ENCODE results near the gene SLX4. TPM values are rescaled to one million over a fixed set of nuclear protein-coding genes. Genes with fewer than 3 reads are reported as not detected.

SLX4 gene
- total and polyA plus RNA-seq, 4 donors, result 0.50 to 5.0 (median 4.5) TPM

- no peak for ATAC-seq (ENCODE audit: low FRiP score)
- no peaks in the 10 kb centered on the region for H3K4me1 ChIP-seq (ENCODE audit: control insufficient read depth in 1 of 2, insufficient read depth in 2 of 2, low read length in 2 of 2)
- no peaks in the 10 kb centered on the region for H3K27me3 ChIP-seq (ENCODE audit: control insufficient read depth in 1 of 2, insufficient read depth in 2 of 2, low read length in 1 of 2)
- no peaks in the 10 kb centered on the region for H3K9me3 ChIP-seq (ENCODE audit: control insufficient read depth, low read length)
- 94 to 95% methylated on average over 10 of the region's 10 CpGs for WGBS, 2 donors
- no peak overlapping the region for H3K27ac ChIP-seq (ENCODE audit: low read depth in 1 of 2, low read length in 2 of 2)
- intact Hi-C loops (cut with DNase I), result no loop called here
- no peaks in the 10 kb centered on the region for H3K36me3 ChIP-seq (ENCODE audit: control insufficient read depth in 1 of 2, insufficient read depth in 2 of 2, low read length in 1 of 2)
- DNase-seq, result peak in 1 of 2 donors; percentile 64
- H3K4me3 ChIP-seq (ENCODE audit: low read length in 2 of 2), result no peak overlapping the region
These were observed 14.2 kb downstream of the SLX4 start for GRCh38 chr16:3597226-3597625.

DNA sequence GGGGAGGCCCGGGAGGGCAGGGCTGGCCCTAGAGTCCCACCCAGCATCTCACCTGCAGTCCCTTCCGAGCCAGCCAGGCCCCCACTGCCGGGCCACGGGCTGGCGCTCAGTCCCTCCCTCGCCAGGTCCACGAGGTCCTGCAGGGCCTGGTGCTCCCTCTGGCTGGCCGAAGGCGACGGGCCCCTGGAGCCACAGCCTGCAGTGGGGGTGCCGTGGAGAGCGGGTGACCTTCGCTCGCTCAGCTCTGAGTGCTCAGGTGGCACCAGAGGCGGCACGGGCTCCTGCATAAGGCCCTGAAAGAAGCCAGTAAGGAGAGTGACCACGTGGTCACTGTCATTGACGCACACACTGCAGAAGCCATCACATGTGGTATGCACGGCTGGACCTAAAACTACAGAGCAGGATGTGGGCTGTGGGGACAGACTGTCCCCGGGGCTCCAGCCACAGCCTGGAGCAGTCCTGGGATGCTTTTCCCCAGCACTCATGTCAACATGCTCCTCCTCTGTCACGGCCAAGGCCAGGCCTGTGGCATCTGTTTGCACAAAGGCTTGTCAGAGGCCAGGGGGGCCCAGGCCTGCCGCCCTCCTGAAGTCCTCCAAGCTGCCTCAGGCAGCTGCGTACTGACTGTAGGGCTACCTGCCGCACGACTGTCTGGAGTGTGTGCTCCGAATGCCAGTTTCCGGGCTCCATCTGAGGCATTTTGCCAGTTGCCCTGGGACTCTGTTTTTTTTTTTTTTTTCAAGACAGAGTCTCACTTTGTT is 15.1 kb downstream of the SLX4 start:
- H3K36me3 ChIP-seq (ENCODE audit: control insufficient read depth in 1 of 2, insufficient read depth in 2 of 2, low read length in 1 of 2), result no peaks in the 10 kb centered on the region
- intact Hi-C loops (cut with DNase I), result no loop called here

DNA sequence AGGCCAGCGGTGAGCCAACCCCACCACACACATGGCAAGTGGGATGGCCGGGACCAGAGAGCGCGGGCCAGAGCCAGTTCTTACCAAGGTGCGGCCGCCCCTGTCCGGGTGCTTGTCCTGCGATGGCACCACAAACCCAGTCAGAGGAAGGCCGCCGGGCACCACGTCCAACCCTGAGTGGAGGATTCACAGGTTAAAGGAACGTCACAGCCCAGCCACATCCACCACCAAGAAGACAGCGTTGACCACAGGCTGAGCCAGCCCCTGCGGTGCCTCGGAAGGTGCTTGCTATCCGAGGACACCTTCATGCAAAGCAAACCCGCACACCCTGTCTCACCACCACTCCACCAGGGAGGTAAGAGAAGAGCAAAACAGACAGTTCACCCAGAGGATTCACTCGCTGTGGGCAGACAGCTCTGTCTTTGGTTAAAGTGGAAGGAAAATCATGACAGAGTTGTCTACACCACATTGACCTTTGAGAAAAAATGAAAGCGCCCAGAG is 15.8 kb downstream of the SLX4 start:
- H3K9me3 ChIP-seq (ENCODE audit: control insufficient read depth, low read length), result no peaks in the 10 kb centered on the region
- H3K4me1 ChIP-seq (ENCODE audit: control insufficient read depth in 1 of 2, insufficient read depth in 2 of 2, low read length in 2 of 2), result no peaks in the 10 kb centered on the region
- H3K27me3 ChIP-seq (ENCODE audit: control insufficient read depth in 1 of 2, insufficient read depth in 2 of 2, low read length in 1 of 2), result no peaks in the 10 kb centered on the region
- peak in 1 of 2 donors; percentile 75 for DNase-seq
- ATAC-seq (ENCODE audit: low FRiP score), result no peak
- peaks cover 0 to 2% of the 10 kb centered on the region in 2 donors for H3K36me3 ChIP-seq (ENCODE audit: control insufficient read depth in 1 of 2, insufficient read depth in 2 of 2, low read length in 1 of 2)
- no peak overlapping the region for H3K4me3 ChIP-seq (ENCODE audit: low read length in 2 of 2)
- H3K27ac ChIP-seq (ENCODE audit: low read depth in 1 of 2, low read length in 2 of 2), result no peak overlapping the region
- WGBS, 2 donors, result 95 to 97% methylated on average over 19 of the region's 19 CpGs
- intact Hi-C loops (cut with DNase I), result no loop called here

More for the DNA sequence above, 15.1 kb downstream of the SLX4 start:
- H3K4me3 ChIP-seq (ENCODE audit: low read length in 2 of 2), result no peak overlapping the region
- ATAC-seq (ENCODE audit: low FRiP score), result no peak
- H3K27ac ChIP-seq (ENCODE audit: low read depth in 1 of 2, low read length in 2 of 2), result no peak overlapping the region
- DNase-seq, result peak in 1 of 2 donors; percentile 57
- no peaks in the 10 kb centered on the region for H3K27me3 ChIP-seq (ENCODE audit: control insufficient read depth in 1 of 2, insufficient read depth in 2 of 2, low read length in 1 of 2)
- 94 to 95% methylated on average over 27 of the region's 27 CpGs for WGBS, 2 donors
- H3K9me3 ChIP-seq (ENCODE audit: control insufficient read depth, low read length), result no peaks in the 10 kb centered on the region
- no peaks in the 10 kb centered on the region for H3K4me1 ChIP-seq (ENCODE audit: control insufficient read depth in 1 of 2, insufficient read depth in 2 of 2, low read length in 2 of 2)

DNA sequence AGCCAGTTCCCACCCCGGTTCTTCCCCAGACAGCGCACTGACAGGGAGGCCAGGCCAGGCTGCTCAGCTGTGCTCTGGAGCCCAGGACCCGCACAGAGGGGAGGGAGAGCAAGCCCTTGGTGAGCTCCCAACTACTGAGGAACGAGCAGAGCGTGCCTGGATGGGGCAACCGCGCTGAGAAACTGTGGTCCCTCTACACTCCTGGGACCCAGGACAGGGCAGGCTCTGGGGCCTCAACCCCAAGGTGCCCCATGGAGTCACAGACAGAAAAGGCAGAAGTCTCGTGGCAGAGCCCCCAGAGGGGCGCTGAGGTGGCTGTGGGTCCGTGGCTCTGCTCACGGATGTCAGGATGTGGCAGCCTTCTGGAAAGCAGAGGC is 16.3 kb downstream of the SLX4 start:
- no peak overlapping the region for H3K4me3 ChIP-seq (ENCODE audit: low read length in 2 of 2)

DNA sequence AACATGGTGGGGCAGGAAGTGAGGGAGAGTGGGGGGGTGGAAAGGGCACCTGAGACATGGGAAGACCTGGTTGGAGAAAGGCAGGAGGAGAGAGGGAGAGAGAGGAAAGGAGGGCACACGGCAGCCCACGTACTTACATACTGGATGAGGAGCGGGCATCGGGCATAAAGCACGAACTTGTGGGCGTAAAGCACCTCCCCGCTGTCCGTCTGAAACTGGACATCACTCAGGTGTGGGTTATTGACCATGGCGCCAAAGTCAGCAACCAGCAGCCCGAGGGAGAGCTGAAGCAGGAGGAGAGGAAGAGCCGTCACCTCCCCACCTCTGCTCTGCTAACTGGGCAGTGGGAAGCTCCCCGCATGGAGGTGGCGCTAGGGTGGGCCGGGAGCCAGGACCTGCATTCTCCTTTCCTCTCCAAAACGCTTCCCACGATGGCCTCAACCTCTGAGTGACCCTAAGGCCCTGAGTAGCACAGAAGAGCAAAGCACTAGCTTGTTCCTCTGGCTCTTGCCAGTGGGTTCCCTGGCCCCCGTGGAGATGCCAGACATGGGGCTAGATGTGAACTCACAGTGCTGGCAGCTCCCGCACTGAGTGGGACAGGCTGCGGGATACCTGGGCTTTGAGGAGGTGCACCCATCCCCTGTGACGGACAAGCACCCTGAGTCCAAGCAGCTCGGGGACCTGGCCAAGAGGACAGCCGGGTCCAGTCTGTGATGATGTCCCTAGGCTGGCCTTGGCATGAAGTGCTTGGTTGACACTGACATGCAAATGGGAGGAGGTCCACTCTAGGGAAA is 16.9 kb downstream of the SLX4 start:
- H3K4me3 ChIP-seq (ENCODE audit: low read length in 2 of 2), result no peak overlapping the region
- DNase-seq (peak in 1 of 2 donors; percentile 52), ATAC-seq (ENCODE audit: low FRiP score) (no peak)
- H3K9me3 ChIP-seq (ENCODE audit: control insufficient read depth, low read length), result no peaks in the 10 kb centered on the region
- WGBS, 2 donors, result 93 to 96% methylated on average over 22 of the region's 22 CpGs
- no peaks in the 10 kb centered on the region for H3K4me1 ChIP-seq (ENCODE audit: control insufficient read depth in 1 of 2, insufficient read depth in 2 of 2, low read length in 2 of 2)
- intact Hi-C loops (cut with DNase I), result no loop called here
- H3K27ac ChIP-seq (ENCODE audit: low read depth in 1 of 2, low read length in 2 of 2), result no peak overlapping the region
- H3K36me3 ChIP-seq (ENCODE audit: control insufficient read depth in 1 of 2, insufficient read depth in 2 of 2, low read length in 1 of 2), result peaks cover 0 to 2% of the 10 kb centered on the region in 2 donors
- H3K27me3 ChIP-seq (ENCODE audit: control insufficient read depth in 1 of 2, insufficient read depth in 2 of 2, low read length in 1 of 2), result no peaks in the 10 kb centered on the region

More for the DNA sequence above, 16.3 kb downstream of the SLX4 start:
- Histone ChIP-seq H3K36me3 (ENCODE audit: control insufficient read depth in 1 of 2, insufficient read depth in 2 of 2, low read length in 1 of 2) (peaks cover 0 to 2% of the 10 kb centered on the region in 2 donors), H3K27ac (ENCODE audit: low read depth in 1 of 2, low read length in 2 of 2) (no peak overlapping the region), H3K4me1 (ENCODE audit: control insufficient read depth in 1 of 2, insufficient read depth in 2 of 2, low read length in 2 of 2) (no peaks in the 10 kb centered on the region), H3K9me3 (ENCODE audit: control insufficient read depth, low read length) (no peaks in the 10 kb centered on the region), H3K27me3 (ENCODE audit: control insufficient read depth in 1 of 2, insufficient read depth in 2 of 2, low read length in 1 of 2) (no peaks in the 10 kb centered on the region)
- intact Hi-C loops (cut with DNase I), result no loop called here
- ATAC-seq (ENCODE audit: low FRiP score) (no peak), DNase-seq (no peak)
- WGBS, 2 donors, result 90 to 97% methylated on average over 11 of the region's 11 CpGs

DNA sequence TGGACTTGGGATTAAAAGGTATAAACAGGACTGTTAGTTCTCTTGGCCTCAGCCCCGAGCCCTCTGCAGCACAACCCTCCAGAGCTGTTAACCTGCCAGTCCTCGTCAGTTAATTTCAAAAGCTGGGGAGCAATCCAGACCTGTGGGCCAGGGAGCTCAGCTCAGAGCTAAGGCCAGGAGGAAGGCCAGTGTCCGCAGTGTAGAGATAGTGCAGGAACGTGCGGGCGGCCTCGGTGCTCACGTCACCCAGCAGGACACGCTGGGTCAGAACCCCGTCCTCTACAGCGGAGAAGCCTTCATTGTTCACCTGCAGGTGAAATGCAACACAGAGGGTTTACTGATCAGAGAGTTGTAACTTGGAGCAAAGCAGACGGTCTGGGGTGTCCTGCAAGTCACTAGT is 18.8 kb downstream of the SLX4 start:
- H3K27me3 ChIP-seq (ENCODE audit: control insufficient read depth in 1 of 2, insufficient read depth in 2 of 2, low read length in 1 of 2), result no peaks in the 10 kb centered on the region
- no peak for DNase-seq
- H3K9me3 ChIP-seq (ENCODE audit: control insufficient read depth, low read length), result no peaks in the 10 kb centered on the region
- no peak for ATAC-seq (ENCODE audit: low FRiP score)
- intact Hi-C loops (cut with DNase I), result no loop called here
- H3K36me3 ChIP-seq (ENCODE audit: control insufficient read depth in 1 of 2, insufficient read depth in 2 of 2, low read length in 1 of 2), result peaks cover 0 to 2% of the 10 kb centered on the region in 2 donors
- WGBS, 2 donors, result 96 to 97% methylated on average over 12 of the region's 12 CpGs
- no peaks in the 10 kb centered on the region for H3K4me1 ChIP-seq (ENCODE audit: control insufficient read depth in 1 of 2, insufficient read depth in 2 of 2, low read length in 2 of 2)
- H3K4me3 ChIP-seq (ENCODE audit: low read length in 2 of 2), result no peak overlapping the region
- no peak overlapping the region for H3K27ac ChIP-seq (ENCODE audit: low read depth in 1 of 2, low read length in 2 of 2)

- Histone ChIP-seq H3K27ac (ENCODE audit: low read depth in 1 of 2, low read length in 2 of 2) (no peak overlapping the region), H3K9me3 (ENCODE audit: control insufficient read depth, low read length) (no peaks in the 10 kb centered on the region), H3K27me3 (ENCODE audit: control insufficient read depth in 1 of 2, insufficient read depth in 2 of 2, low read length in 1 of 2) (no peaks in the 10 kb centered on the region), H3K36me3 (ENCODE audit: control insufficient read depth in 1 of 2, insufficient read depth in 2 of 2, low read length in 1 of 2) (peaks cover 0 to 2% of the 10 kb centered on the region in 2 donors), H3K4me3 (ENCODE audit: low read length in 2 of 2) (no peak overlapping the region), H3K4me1 (ENCODE audit: control insufficient read depth in 1 of 2, insufficient read depth in 2 of 2, low read length in 2 of 2) (no peaks in the 10 kb centered on the region)
- ATAC-seq (ENCODE audit: low FRiP score) (no peak), DNase-seq (no peak)
- 95 to 98% methylated on average over 6 of the region's 6 CpGs for WGBS, 2 donors
- intact Hi-C loops (cut with DNase I), result no loop called here
These were observed 19.4 kb downstream of the SLX4 start for GRCh38 chr16:3591991-3592390.

GRCh38 chr16:3591436-3591803 is 20.0 kb downstream of the SLX4 start:
- Histone ChIP-seq H3K4me3 (ENCODE audit: low read length in 2 of 2) (no peak overlapping the region), H3K27ac (ENCODE audit: low read depth in 1 of 2, low read length in 2 of 2) (no peak overlapping the region), H3K4me1 (ENCODE audit: control insufficient read depth in 1 of 2, insufficient read depth in 2 of 2, low read length in 2 of 2) (no peaks in the 10 kb centered on the region), H3K9me3 (ENCODE audit: control insufficient read depth, low read length) (no peaks in the 10 kb centered on the region), H3K27me3 (ENCODE audit: control insufficient read depth in 1 of 2, insufficient read depth in 2 of 2, low read length in 1 of 2) (no peaks in the 10 kb centered on the region), H3K36me3 (ENCODE audit: control insufficient read depth in 1 of 2, insufficient read depth in 2 of 2, low read length in 1 of 2) (peaks cover 0 to 2% of the 10 kb centered on the region in 2 donors)
- ATAC-seq (ENCODE audit: low FRiP score), result no peak
- peak in 1 of 2 donors; percentile 32 for DNase-seq
- 80 to 81% methylated on average over 5 of the region's 5 CpGs for WGBS, 2 donors
- intact Hi-C loops (cut with DNase I), result no loop called here

Measured in aorta (tissue), 5 donors.